Measurements from ENCODE around the gene ANTKMT. TPM values are rescaled to one million over a fixed set of nuclear protein-coding genes. Genes with fewer than 3 reads are reported as not detected.

The ANTKMT gene
- total RNA-seq, 1 donor from 2014 or later, result 37.1 TPM

Other genes with a start within 250 kb of the ANTKMT start
- 31.6 TPM for gene CAPN15, start 193.4 kb upstream of the ANTKMT start, total RNA-seq
- gene PRR35, start 160.8 kb upstream of the ANTKMT start, total RNA-seq, result not detected
- 0.28 TPM for gene NHLRC4, start 154.1 kb upstream of the ANTKMT start, total RNA-seq
- gene PIGQ, start 151.2 kb upstream of the ANTKMT start, total RNA-seq, result 42.1 TPM
- 15.5 TPM for gene RAB40C, start 131.1 kb upstream of the ANTKMT start, total RNA-seq
- 0.96 TPM for gene WFIKKN1, start 90.2 kb upstream of the ANTKMT start, total RNA-seq
- gene METTL26, start 84.8 kb upstream of the ANTKMT start, total RNA-seq, result 33.2 TPM
- gene MCRIP2, start 79.3 kb upstream of the ANTKMT start, total RNA-seq, result 101 TPM
- gene WDR90, start 71.8 kb upstream of the ANTKMT start, total RNA-seq, result 17.2 TPM
- 57.9 TPM for gene RHOT2, start 53.0 kb upstream of the ANTKMT start, total RNA-seq
- 1.1 TPM for gene RHBDL1, start 45.5 kb upstream of the ANTKMT start, total RNA-seq
- gene STUB1, start 40.7 kb upstream of the ANTKMT start, total RNA-seq, result 56.2 TPM
- 40.5 TPM for gene JMJD8, start 36.8 kb upstream of the ANTKMT start, total RNA-seq
- gene WDR24, start 30.7 kb upstream of the ANTKMT start, total RNA-seq, result 12.2 TPM
- 0.30 TPM for gene FBXL16, start 15.3 kb upstream of the ANTKMT start, total RNA-seq
- 60.0 TPM for gene METRN, start 6.0 kb upstream of the ANTKMT start, total RNA-seq
- gene CCDC78, start 5.3 kb downstream of the ANTKMT start, total RNA-seq, result 0.38 TPM
- gene HAGHL, start 6.0 kb downstream of the ANTKMT start, total RNA-seq, result 1.2 TPM
- 18.3 TPM for gene CIAO3, start 19.9 kb downstream of the ANTKMT start, total RNA-seq
- 0.08 TPM for gene MSLN, start 39.6 kb downstream of the ANTKMT start, total RNA-seq
- 9.0 TPM for gene RPUSD1, start 67.2 kb downstream of the ANTKMT start, total RNA-seq
- gene CHTF18, start 67.5 kb downstream of the ANTKMT start, total RNA-seq, result 6.4 TPM
- not detected for gene GNG13, start 79.6 kb downstream of the ANTKMT start, total RNA-seq
- 13.5 TPM for gene LMF1, start 249.8 kb downstream of the ANTKMT start, total RNA-seq

All from left lobe of liver (tissue), 1 donor.